ENCODE results near the gene RAB3GAP2.
"Not testable (repeated sequence)": the region's sequence is repeated elsewhere in the genome, so short reads cannot be mapped to it uniquely, and the experiment has no call there.

Gene RAB3GAP2

GRCh38 chr1:220272047-220272840 is at the start of gene RAB3GAP2:
Gene RAB3GAP2, minus strand, starts transcription at chr1:220272453. Its CDS starts 116 bp downstream, at chr1:220272337.
- DNase-seq (ENCODE audit: low spot score): peak; percentile 97

- DNase-seq (ENCODE audit: low spot score): no peak
Measured at GRCh38 chr1:220321758-220322157, 49.5 kb upstream of the RAB3GAP2 start.

- no peak for DNase-seq (ENCODE audit: low spot score)
Measured at GRCh38 chr1:220320709-220321108, 48.5 kb upstream of the RAB3GAP2 start.

- no peak for DNase-seq (ENCODE audit: low spot score)
Measured at GRCh38 chr1:220318673-220319072, 46.4 kb upstream of the RAB3GAP2 start.

GRCh38 chr1:220317161-220317560 is 44.9 kb upstream of the RAB3GAP2 start:
- DNase-seq (ENCODE audit: low spot score): no peak

GRCh38 chr1:220316305-220316704 is 44.1 kb upstream of the RAB3GAP2 start:
- no peak for DNase-seq (ENCODE audit: low spot score)

- DNase-seq (ENCODE audit: low spot score): no peak
Measured at GRCh38 chr1:220315070-220315839, 43.0 kb upstream of the RAB3GAP2 start.

GRCh38 chr1:220313576-220313975 is 41.3 kb upstream of the RAB3GAP2 start:
- DNase-seq (ENCODE audit: low spot score): no peak

- not testable (repeated sequence) for DNase-seq (ENCODE audit: low spot score)
Measured at GRCh38 chr1:220310147-220310546, 37.9 kb upstream of the RAB3GAP2 start.

- DNase-seq (ENCODE audit: low spot score): no peak
Measured at GRCh38 chr1:220307607-220308006, 35.4 kb upstream of the RAB3GAP2 start.

- DNase-seq (ENCODE audit: low spot score): no peak
Measured at GRCh38 chr1:220306339-220306738, 34.1 kb upstream of the RAB3GAP2 start.

GRCh38 chr1:220303871-220304270 is 31.6 kb upstream of the RAB3GAP2 start:
- no peak for DNase-seq (ENCODE audit: low spot score)

- DNase-seq (ENCODE audit: low spot score): no peak
Measured at GRCh38 chr1:220301630-220302029, 29.4 kb upstream of the RAB3GAP2 start.

- no peak for DNase-seq (ENCODE audit: low spot score)
Measured at GRCh38 chr1:220300442-220301121, 28.3 kb upstream of the RAB3GAP2 start.

GRCh38 chr1:220299337-220299736 is 27.1 kb upstream of the RAB3GAP2 start:
- no peak for DNase-seq (ENCODE audit: low spot score)

- DNase-seq (ENCODE audit: low spot score): no peak
Measured at GRCh38 chr1:220298470-220299205, 26.4 kb upstream of the RAB3GAP2 start.

GRCh38 chr1:220296981-220297380 is 24.7 kb upstream of the RAB3GAP2 start:
- DNase-seq (ENCODE audit: low spot score): no peak

- DNase-seq (ENCODE audit: low spot score): no peak
Measured at GRCh38 chr1:220294846-220295301, 22.6 kb upstream of the RAB3GAP2 start.

GRCh38 chr1:220291580-220291979 is 19.3 kb upstream of the RAB3GAP2 start:
- no peak for DNase-seq (ENCODE audit: low spot score)

GRCh38 chr1:220290140-220290761 is 18.0 kb upstream of the RAB3GAP2 start:
- DNase-seq (ENCODE audit: low spot score): no peak

- DNase-seq (ENCODE audit: low spot score): no peak
Measured at GRCh38 chr1:220287129-220287528, 14.9 kb upstream of the RAB3GAP2 start.
